Body of pancreas (tissue), 4 donors: ENCODE measurements around the gene PRR12.

Experiments
- CTCF ChIP-seq, 7 experiments: fragments of 450-650 bp in 4 of 7; fragments of 200-600 bp in 3 of 7; sonication (generic) in 3 of 7; IDR thresholded peaks; one replicate each; pipeline ENCODE4 v1.5.1; 2016 to 2019; ENCODE audit warnings: antibody characterized with exemption in 7 of 7
- POLR2A ChIP-seq, 3 donors: fragments of 450-650 bp; IDR thresholded peaks; one replicate each; pipeline ENCODE4 v1.6.1; 2016; ENCODE audit warnings: antibody characterized with exemption in 3 of 3, mild to moderate bottlenecking in 2 of 3

GRCh38 chr19:49631610-49632192 is 40.7 kb downstream of the PRR12 start:
- TF ChIP-seq CTCF (IDR thresholded peaks at IDR 0.05), result no peak
- no peak for TF ChIP-seq POLR2A (IDR thresholded peaks at IDR 0.05)
